B cell (primary cell): ENCODE results near the gene LAMC2.

ENCODE experiments used
- EZH2 ChIP-seq: IDR thresholded peaks from 2 replicates; pipeline ENCODE4 v1.6.1; 2012; ENCODE audit warnings: borderline replicate concordance, low read depth, mild to moderate bottlenecking, moderate library complexity, low read length; ENCODE audit not compliant: insufficient read depth, poor library complexity, severe bottlenecking
- TF ChIP-seq, protein P1 (sequence below): fragments of 200-600 bp; IDR thresholded peaks from one replicate; pipeline ENCODE4 v1.8.0; 2022; ENCODE audit warnings: antibody characterized with exemption, mild to moderate bottlenecking

DNA sequence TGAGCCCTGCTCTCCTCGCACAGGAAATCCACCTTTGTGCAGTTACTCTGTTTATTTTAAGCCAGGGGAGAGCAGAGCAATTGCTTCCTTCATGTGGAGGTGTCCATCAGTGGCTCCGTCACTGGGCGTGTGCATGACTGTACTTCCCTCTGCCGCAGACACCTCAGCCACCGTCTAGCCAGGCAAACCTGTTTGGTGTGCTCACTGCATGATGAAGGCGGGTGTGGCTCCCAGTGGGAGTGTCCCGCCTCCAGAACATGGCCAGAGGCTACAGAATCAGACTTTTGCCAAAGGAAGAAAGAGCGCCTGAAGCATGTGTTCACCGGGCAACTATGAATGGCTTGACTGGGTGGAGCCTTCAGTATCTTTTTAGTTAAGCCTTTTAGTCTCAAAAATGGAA, 26.1 kb upstream of the LAMC2 start:
- TF ChIP-seq, protein P1, sequence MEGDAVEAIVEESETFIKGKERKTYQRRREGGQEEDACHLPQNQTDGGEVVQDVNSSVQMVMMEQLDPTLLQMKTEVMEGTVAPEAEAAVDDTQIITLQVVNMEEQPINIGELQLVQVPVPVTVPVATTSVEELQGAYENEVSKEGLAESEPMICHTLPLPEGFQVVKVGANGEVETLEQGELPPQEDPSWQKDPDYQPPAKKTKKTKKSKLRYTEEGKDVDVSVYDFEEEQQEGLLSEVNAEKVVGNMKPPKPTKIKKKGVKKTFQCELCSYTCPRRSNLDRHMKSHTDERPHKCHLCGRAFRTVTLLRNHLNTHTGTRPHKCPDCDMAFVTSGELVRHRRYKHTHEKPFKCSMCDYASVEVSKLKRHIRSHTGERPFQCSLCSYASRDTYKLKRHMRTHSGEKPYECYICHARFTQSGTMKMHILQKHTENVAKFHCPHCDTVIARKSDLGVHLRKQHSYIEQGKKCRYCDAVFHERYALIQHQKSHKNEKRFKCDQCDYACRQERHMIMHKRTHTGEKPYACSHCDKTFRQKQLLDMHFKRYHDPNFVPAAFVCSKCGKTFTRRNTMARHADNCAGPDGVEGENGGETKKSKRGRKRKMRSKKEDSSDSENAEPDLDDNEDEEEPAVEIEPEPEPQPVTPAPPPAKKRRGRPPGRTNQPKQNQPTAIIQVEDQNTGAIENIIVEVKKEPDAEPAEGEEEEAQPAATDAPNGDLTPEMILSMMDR, result no peak
- TF ChIP-seq EZH2, result no peak
